ENCODE measurements around the gene MRPS27.

The MRPS27 gene

DNA sequence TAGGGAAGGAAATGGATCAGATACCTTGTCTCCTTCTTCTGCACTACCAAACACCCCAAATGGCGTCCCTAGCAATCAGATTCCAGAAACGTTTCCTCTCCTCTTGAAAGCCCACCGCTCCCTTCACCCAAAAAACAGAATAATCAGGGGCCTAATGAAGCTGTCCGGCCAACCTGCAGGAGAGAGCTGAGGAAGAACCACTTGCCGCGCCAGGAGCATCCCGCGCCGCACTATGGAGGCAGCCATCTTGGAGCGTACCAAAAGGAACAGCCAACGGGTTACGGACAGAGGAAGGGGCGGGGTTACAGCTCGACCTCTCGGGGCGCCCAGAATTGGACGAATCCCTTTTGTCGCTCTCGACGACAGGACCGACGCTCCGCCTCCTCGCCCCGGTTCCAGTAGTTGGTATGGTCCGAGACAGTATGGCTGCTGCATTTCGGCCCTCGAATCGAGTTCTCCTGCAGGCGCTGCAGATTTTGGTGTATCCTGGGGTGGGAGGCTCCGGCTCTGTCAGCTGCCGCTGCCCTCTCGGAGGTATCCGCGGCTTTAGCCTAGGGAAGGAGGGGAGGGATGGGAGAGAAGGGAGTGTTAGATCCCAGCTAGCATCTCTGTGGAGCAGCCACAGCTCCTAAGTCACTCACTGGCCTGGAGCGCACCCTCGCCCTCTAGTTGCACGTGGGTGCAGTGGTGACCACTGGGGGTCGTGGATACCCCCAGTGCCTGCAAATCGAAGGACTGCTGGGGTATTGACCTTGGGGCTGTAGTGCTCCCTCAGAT, at the start of gene MRPS27, which contains the start of gene PTCD2:
MRPS27 (minus strand) TSS at position 265 of the 777 bp plus-strand sequence; CDS start at position 246, 19 bp downstream.
PTCD2 (plus strand) TSS at position 398 of the 777 bp plus-strand sequence; CDS start at position 408, 10 bp downstream.
- DNase-seq (ENCODE audit: low spot score) = peak; percentile 96

DNA sequence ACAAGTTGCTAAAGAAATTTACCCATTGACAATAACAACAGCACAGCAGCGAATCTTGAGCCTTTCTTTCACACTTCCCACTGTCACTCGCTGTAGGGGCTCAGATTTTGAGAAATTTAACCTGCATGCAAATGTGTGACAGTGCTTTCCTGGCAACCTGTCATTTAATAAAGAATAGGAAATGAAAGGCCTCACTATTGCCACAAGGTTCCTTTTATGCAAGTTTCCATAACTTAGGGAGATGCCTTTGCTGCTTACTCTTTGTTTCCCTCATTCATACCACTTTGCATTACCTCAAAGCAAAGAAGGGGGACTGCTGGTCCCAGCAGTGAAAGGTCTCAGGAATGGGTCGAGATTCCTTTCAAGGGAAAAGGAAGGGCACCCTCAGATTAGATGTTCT, 49.7 kb upstream of the MRPS27 start:
- no peak for DNase-seq (ENCODE audit: low spot score)

DNA sequence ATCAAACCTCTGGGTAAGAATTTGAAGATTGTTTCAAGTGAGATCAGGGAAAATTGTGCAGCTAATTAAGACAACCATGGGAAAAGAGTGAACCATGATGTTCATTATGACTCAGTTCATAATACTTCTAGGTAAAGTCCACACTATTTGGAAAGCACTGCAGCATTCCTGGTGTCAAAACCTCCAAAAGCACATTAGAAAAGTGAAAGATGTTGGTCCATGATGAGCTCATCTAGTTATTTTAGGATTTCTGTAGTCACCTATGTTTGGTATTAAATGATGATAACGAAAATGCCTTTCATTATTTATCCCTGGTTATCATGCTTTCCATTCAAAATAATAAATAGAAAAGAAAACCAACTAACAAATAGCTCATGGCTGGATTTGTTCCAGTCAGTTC, 49.3 kb upstream of the MRPS27 start:
- DNase-seq (ENCODE audit: low spot score) = no peak

DNA sequence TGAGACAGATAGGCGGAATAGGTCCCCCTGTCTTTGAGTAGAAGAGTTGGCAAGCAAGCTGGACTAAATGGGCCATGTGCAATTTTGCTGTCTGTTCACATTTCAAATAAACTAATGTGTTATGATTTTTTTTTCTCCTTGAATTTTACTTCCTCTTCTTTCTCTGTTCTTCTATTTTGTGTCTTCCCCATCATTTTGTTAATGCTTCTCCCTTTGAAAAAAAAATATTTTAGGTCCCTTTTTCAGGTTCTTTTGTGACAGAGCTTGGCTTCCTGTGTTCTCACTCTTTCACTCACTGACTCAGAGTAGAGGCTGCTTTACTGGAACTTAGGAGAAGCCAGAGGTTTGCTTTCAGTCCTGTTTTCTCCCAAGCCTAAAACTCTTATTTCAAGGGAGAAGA, 48.2 kb upstream of the MRPS27 start:
- no peak for DNase-seq (ENCODE audit: low spot score)

DNA sequence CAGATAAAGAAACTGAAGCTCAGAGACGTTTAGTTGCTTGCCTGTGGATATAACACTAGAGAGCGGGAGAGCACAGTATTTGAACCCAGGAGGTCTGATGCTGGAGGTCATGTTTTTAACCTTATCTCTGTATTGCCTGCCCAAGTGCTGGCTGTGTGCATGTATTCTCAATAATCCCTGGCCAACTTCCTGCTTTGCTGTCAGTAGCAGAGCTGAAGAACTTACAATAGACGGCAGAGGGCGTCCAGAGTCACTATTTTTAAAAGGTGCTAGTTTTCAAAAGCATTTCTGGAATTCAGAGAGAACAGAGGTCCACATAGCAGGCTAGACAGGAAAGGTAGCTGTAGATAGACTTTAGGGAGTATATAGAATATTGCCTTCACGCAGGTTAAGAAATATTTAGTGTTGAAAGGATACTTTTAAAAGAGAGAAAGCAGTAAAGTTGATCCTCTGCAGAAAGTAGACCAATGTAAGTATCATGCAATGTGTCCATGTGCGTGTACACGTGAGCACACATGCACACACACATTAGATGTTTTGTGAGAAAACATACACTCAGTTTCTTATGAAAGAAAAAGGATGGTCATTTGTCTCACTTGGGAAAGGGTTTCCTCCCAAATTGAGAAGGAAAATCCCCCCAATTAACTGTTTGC, 46.4 kb upstream of the MRPS27 start:
- peak; percentile 60 for DNase-seq (ENCODE audit: low spot score)

DNA sequence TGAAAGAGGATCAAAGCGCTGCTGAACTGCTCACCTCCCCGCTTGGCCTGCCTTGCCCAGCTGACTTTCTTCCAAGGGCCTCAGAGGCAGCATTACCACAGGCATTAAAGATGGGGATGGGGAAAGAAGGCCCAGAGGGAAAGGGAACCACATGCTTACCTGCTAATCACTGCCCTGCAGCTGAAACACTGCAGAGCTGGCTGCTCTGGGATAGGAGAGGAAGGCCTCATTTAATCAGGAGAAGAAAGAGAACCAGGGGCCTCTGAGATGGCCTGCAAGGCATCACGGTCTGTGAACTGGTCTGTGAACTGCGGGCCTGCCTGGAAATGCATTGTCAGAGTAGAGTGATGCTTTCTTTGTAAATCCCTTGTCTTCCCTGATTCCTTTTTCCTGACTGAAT, 44.9 kb upstream of the MRPS27 start:
- no peak for DNase-seq (ENCODE audit: low spot score)

DNA sequence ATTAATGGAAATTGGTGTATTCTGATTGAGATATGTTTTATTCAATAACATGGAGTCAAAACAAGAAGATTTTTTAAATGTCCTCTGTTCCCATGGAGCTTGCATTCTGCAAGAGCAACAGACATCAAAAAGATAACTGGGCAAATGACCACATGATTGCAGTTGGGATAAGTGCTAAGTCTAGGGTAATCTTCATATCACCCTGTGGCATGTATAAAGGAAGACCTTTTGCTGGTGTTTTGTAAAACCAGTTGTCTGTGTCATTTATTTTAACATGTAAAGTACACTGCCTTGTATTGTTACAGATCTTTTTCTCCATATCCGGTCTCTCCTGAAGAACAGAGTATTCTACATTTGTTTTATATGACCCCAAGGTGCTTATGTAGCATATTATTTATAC, 44.1 kb upstream of the MRPS27 start:
- no peak for DNase-seq (ENCODE audit: low spot score)

DNA sequence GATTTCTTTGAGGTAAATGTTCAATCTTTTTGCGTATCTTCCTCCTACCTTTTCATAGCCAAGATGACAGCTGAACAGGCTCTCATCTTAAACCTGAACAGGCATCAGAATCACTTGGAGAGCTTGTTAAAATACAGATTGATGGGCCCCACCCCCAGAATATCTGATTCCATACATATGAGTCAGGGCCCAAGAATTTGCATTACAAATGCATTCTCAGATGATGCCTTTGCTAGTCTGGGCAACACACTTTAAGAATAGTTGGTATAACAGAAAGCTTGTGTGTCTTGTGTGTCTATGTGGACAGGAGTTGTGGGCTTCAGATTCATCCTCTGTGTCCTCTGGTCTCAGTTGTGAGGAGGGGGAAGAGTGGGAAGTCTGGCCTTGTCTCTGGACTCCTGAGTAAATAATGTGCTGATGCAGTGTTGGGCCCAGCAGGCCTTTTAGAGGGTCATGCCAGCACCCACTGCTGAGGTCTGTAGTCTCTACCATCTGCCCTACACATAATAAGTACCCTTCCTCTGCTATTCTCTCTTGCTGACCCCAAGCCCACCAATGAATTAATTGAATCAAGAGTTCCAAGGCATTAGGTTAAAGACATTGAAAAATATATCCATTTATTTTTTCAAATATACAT, 43.2 kb upstream of the MRPS27 start:
- DNase-seq (ENCODE audit: low spot score) = no peak

DNA sequence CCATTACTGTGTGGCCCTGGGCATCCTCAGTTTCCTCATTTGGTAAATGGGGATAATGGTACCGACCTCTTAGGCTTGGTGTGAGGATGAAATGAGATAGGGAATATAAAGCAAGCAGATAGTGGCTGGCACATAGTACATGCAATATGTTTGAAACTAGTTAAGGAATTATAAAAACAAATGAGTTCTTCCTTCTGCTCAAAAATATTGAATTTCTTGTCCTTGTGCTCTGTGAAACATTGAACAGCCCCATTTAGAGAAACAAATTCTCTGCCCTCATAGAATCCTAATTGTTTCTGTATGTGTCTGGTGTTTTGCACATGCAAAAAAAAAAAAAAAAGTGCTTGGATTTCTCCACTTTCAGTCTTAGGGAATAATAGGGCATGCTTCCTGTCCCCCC, 39.8 kb upstream of the MRPS27 start:
- DNase-seq (ENCODE audit: low spot score) = no peak

DNA sequence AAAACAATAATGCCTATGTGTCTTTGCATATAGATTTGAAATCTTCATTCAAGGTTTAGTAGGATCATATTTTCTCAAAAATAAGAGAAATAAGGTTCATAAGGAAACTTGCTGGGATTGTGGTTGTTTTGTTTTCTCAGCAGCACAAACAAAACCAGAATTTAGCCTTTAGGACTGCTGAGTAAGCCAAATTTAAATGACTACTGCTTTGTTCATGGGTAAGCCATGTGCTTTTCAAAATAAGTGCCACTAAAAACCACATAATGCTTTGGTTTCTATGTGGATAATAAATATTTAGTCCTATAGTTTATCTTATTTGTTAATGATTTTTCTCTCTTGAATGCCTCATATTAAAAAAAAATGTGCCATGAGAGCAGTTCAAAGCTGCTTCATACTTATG, 38.9 kb upstream of the MRPS27 start:
- no peak for DNase-seq (ENCODE audit: low spot score)

DNA sequence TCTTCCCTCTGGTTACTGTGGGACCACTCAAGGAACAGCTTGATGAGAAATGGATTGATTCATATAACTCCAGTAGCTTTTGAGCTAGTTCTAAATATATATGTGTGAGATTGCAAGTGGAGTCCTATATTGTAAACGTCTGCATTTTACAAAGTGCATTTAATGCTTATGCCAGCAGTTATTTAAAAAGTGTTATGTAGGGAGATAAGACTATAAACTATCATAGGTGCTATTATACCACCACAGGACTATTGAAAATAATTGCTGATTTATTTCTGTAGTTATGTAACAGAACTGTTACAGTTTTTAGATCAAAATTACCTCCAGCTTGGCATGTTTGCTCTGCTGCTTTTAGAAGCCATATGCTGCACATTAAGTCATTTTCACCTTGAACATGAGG, 36.3 kb upstream of the MRPS27 start:
- DNase-seq (ENCODE audit: low spot score) = no peak

DNA sequence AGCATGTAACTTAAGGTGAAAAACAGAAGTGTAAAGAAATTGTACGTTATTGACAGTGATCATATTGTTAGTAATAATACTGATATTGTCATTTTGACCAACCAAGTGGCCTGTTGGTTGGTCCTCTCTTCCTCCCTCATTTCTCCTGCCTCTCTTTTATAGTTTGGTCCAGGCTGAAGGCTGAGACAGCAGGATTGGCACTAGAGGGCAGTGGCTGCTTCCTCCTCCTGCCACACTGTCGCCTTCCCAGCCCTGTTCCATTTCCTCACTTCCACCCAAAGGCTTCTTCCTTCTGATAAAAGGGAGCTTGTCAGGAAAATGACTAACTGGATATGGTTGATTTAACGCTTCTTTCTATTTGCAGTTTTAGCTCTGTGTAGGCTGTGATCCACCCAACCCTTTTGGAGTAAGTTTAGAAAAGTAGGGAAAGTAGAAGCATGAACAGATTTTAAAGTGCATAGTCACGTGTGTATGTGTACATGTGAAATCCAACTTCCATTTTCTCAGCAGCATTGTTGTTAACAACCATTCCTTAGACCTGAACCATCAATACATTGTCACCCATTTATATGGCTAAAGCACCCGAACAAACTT, 35.8 kb upstream of the MRPS27 start:
- DNase-seq (ENCODE audit: low spot score) = peak; percentile 72

DNA sequence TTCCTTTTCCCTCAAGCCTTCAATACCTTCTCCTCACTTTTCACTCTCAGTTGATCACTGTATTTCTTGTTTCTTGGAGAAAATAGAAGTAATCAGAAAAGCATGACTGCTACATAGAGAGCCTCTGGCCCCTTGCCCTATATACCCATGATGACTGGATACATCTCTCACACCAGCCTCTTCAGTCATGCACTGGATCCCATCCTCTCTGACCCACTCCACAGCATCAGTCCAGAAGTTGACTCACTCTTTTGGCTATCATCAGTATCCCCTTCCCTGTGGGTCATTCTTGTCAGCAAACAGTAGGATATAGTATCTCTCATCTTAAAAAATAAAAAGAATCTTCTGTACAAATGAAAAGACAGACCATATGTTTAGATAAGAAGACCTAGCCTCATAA, 33.0 kb upstream of the MRPS27 start:
- DNase-seq (ENCODE audit: low spot score) = no peak

DNA sequence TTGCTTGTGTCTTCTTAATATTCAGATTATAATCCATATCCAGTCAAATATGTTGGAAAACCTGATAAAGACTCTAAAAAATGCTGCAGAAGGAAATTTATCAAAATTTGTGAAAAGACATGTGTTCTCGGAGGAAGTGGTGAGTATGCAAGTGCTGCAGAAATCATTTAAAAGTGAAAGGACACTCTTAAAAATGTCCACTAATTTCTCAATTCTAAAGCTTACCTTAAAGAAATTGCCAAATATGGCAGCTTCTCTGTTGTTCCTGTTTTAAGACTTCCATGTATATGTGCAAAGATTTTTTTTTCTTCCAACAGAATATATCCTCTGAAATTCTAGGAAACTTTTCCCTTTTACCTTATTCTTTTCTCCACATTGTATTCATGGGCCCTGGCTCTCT, 32.6 kb upstream of the MRPS27 start:
- no peak for DNase-seq (ENCODE audit: low spot score)

DNA sequence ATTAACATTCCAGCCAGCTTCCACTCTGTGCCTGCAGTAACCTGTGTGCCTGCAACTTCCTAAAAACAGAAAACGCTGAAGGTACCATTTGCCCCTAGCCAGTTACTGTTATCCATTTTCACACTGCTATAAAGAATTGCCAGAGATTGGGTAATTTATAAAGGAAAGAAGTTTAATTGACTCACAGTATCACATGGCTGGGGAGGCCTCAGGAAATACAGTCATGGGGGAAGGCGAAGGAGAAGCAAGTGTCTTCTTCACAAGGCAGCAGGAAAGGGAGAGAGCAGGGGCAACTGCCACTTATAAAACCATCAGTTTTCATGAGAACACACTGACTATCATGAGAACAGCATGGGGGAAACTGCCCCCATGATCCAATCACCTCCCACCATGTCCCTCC, 31.3 kb upstream of the MRPS27 start:
- DNase-seq (ENCODE audit: low spot score) = no peak

DNA sequence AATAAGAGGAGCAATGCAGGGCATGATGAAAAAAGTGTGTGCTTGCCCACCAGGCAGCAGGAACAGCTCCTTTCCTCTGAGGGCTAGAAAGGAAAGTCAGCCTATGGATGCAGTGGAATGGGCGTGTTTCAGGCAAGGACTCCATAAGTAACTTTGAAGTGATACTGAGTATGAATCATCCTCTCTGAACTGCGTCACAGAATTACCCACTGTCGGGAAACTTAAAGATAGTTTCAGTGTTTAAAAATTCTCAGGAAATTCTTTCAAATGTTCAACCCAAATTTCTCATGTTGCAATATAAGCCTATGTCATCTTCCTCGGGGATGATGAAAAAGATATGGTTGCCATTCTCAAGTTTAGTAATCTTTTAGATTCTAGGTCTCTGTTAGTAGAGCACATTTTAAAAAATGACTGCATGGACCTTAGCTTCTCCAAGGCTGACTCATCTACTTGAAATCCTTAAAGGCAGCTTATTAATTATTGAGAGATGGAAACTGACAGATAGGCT, 27.8 kb upstream of the MRPS27 start:
- DNase-seq (ENCODE audit: low spot score) = no peak

DNA sequence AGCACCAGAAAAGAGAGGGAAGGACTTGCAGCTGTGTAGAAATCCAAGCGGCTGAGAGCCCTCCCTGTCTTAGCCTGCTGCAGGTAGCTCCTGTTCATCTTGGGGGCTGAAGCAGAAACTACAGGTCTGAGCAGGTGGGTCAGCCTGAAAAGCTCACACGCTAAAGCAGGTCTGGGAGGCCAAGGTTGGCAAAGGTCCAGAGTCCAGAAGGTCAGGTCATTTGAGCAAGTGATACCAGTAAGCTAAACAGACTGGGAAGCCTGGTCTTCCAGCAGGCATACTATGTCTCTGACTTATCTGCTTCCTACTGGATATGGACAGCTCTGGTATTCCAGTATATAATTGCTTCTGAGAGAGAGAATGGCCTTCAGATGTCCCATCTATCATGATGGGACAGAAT, 26.4 kb upstream of the MRPS27 start:
- DNase-seq (ENCODE audit: low spot score) = no peak

DNA sequence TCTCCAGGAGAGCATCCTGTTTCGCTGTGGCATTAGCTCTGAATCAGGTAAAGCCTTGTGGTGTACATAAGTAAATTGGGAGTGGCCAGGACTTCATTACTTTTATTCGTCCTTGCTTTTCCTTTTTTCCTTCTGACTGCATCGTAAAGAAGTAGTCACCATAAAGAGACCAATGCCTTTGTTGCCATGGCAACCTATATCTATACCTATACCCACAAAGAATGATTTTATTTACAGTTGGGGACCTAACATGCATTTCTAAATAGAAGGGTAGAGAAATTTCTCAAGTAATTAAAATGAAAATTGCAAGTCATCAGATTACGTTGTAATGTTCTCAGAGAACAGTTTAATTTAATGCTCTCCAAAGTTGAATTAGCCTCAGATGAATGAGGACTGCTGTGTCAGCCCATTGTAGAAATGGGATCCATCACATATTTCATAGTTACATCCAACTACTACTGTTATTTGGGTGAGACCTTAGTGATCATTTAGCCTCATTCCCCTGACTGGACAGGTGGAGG, 18.7 kb upstream of the MRPS27 start:
- DNase-seq (ENCODE audit: low spot score) = no peak

DNA sequence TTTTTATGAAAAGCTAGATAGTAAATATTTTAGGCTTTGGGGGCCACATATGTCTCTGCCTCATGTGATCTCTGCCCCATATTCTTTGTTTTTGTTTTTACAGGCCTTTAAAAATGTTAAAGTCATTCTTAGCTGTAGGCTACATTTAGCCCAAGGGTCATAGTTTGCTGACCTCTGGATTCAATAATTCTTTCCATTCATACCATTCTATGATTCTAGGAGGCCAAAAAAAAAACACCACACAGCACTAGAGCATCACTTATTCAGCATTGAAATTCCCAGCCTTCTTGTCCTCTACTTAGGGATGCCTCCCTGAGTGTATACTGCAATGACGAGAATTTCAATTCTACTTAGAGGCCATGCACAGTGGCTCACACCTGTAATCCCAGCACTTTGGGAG, 17.1 kb upstream of the MRPS27 start:
- DNase-seq (ENCODE audit: low spot score) = no peak

DNA sequence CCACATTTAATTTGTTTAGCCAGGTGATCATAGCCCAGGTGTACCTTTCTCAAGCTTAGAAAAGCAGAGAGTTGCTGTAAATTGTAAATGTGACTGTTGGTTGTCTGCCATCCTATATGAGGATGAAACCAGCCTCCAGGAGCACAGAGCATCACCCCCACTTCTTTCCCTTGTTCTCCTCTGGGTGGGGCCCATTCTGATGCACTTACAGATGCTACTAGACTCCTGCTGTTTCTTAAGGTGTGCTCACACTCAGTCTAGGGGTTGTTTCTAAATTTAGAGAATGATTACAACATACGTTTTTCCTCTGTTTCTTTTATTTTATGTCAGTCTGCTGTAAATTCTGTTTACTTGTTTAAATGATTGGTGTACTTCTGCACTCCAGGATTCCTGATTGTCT, 10.7 kb upstream of the MRPS27 start:
- DNase-seq (ENCODE audit: low spot score) = no peak

DNA sequence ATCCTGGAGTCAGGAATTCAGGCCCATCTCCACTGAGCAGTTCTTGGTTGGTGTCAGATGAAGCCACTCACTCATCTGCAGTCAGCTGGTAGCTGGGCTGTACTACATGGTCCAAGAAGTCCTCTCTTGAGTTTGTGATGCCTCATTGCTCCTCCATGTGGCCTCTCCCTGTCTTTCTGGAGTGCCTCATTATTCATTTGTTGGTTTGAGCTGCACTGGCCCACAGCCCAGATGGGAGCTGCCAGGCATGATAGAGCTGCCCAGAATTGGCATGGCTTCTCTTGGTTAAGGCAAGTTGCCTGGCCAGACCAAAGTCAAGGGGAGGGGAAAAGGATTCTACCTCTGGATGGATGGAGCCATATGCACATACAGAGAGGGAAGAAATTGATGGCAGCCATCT, 8.1 kb upstream of the MRPS27 start:
- DNase-seq (ENCODE audit: low spot score) = peak; percentile 21

DNA sequence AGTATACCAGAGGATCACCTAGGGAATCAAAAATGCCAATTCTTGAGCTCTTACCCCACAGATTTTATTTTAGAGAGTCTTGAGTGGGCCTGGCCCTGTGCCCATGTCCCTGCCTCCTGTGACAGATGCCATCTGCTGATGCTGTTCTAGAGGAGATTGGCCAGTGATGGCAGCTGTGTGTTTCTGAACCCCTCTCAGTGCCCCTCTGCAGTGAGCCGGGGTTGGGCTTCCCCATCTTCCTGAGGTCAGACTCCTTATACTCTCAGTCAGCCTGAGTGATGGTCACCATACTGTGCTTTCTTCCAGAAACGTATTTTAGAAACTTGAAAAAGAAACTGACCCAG, 6.2 kb upstream of the MRPS27 start:
- DNase-seq (ENCODE audit: low spot score) = no peak
